Measurements from ENCODE around the gene UBR1.
"Not testable (repeated sequence)": the region's sequence is repeated elsewhere in the genome, so short reads cannot be mapped to it uniquely, and the experiment has no call there.

UBR1 gene

GRCh38 chr15:42964476-42964875, 141.4 kb downstream of the UBR1 start:
- no peak for FAIRE-seq

- FAIRE-seq, result no peak
These were observed 150.3 kb downstream of the UBR1 start for GRCh38 chr15:42955518-42955917.

GRCh38 chr15:42954291-42954690, 151.5 kb downstream of the UBR1 start:
- no peak for FAIRE-seq

GRCh38 chr15:42948898-42949297, 156.9 kb downstream of the UBR1 start:
- not testable (repeated sequence) for FAIRE-seq

GRCh38 chr15:42940527-42940926, 165.3 kb downstream of the UBR1 start:
- no peak for FAIRE-seq

- no peak for FAIRE-seq
These were observed 166.0 kb downstream of the UBR1 start for GRCh38 chr15:42939841-42940240.

GRCh38 chr15:42937143-42937542, 168.7 kb downstream of the UBR1 start:
- no peak for FAIRE-seq

- no peak for FAIRE-seq
These were observed 171.8 kb downstream of the UBR1 start for GRCh38 chr15:42933886-42934667.

GRCh38 chr15:42932833-42933515, 172.9 kb downstream of the UBR1 start:
- no peak for FAIRE-seq

GRCh38 chr15:42931702-42932486, 173.9 kb downstream of the UBR1 start:
- no peak for FAIRE-seq

GRCh38 chr15:42929306-42929848, 176.5 kb downstream of the UBR1 start:
- FAIRE-seq, result no peak

- no peak for FAIRE-seq
These were observed 184.5 kb downstream of the UBR1 start for GRCh38 chr15:42921342-42921731.

- FAIRE-seq, result peak; percentile 98
These were observed 185.1 kb downstream of the UBR1 start, which contains the start of gene TTBK2 for GRCh38 chr15:42920519-42921341. Gene TTBK2 (minus strand): TSS chr15:42920778. CDS start chr15:42878617, 42,161 bp downstream.

- no peak for FAIRE-seq
These were observed 185.9 kb downstream of the UBR1 start for GRCh38 chr15:42919799-42920518.

GRCh38 chr15:42919308-42919707, 186.5 kb downstream of the UBR1 start:
- FAIRE-seq, result no peak

GRCh38 chr15:42918047-42918446, 187.8 kb downstream of the UBR1 start:
- no peak for FAIRE-seq

GRCh38 chr15:42915654-42916315, 190.1 kb downstream of the UBR1 start:
- no peak for FAIRE-seq

- no peak for FAIRE-seq
These were observed 190.9 kb downstream of the UBR1 start for GRCh38 chr15:42914728-42915497.

GRCh38 chr15:42911058-42911592, 194.7 kb downstream of the UBR1 start:
- no peak for FAIRE-seq

GRCh38 chr15:42908538-42908937, 197.3 kb downstream of the UBR1 start:
- no peak for FAIRE-seq

Data from endometrium (tissue), 2 donors.